Mucosa of descending colon (tissue), 3 donors: Measurements from ENCODE around the gene CST9L. TPM values are rescaled to one million over a fixed set of nuclear protein-coding genes. Genes with fewer than 3 reads are reported as not detected.

Source experiments
- ATAC-seq: fragments of 200-7000 bp; cut with Tn5 transposase; one replicate; pipeline ENCODE4 v1.9.1; 2020; ENCODE audit warnings: mild to moderate bottlenecking, moderate library complexity
- DNase-seq, 3 donors: peaks; one replicate each; pipeline ENCODE4 v3.0.0-alpha.2; 2020
- H3K36me3 ChIP-seq: fragments of 200-600 bp; one replicate; pipeline ENCODE4 v1.8.0; 2021; ENCODE audit warnings: low read depth, mild to moderate bottlenecking
- H3K4me1 ChIP-seq: fragments of 200-600 bp; one replicate; pipeline ENCODE4 v1.8.0; 2021; ENCODE audit warnings: low read depth, mild to moderate bottlenecking
- H3K4me3 ChIP-seq: fragments of 200-600 bp; one replicate; pipeline ENCODE4 v1.8.0; 2021; ENCODE audit warnings: mild to moderate bottlenecking
- H3K9me3 ChIP-seq: fragments of 200-600 bp; one replicate; pipeline ENCODE4 v1.8.0; 2021; ENCODE audit warnings: mild to moderate bottlenecking
- CTCF ChIP-seq: fragments of 200-600 bp; IDR thresholded peaks from one replicate; pipeline ENCODE4 v1.8.0; 2022; ENCODE audit warnings: antibody characterized with exemption, mild to moderate bottlenecking
- intact Hi-C, 2 donors: fragments of 100-400 bp; cut with DNase I in 1 of 2; cut with micrococcal nuclease in 1 of 2; formaldehyde crosslinking; loops; one replicate each; pipeline versions ENCODE4 v1.11.0 to v1.11.1; 2022; cut with DNase I, micrococcal nuclease
- total RNA-seq, 3 donors: library from RNA; stranded (reverse); fragmentation: NEBNext Ultra II Directional in 2 of 3; extraction: Animal tissue kit (Norgen Biotek cat#: 25700) in 2 of 3; gene quantifications; one replicate each; pipeline versions ENCODE4 v1.2.1 to v1.2.4, GENCODE V29; 2021 to 2023
- donor health status: DM: no; HTN: no; CAD: no; lungs with moderate emphysema.
- donor health status: DM: no; HTN: no; CAD: no.
- donor health status: DM: no; HTN: yes; CAD: no.

The CST9L gene
- total RNA-seq, 3 donors from 2014 or later: not detected

GRCh38 chr20:23596579-23597250 lies 28.4 kb upstream of the CST9L start:
- TF ChIP-seq CTCF: no peak
- no peaks in the 10 kb centered on the region for H3K4me1 ChIP-seq
- ATAC-seq: no peak
- intact Hi-C loops: no loop called here
- DNase-seq: no peak
- no peak overlapping the region for H3K4me3 ChIP-seq
- H3K36me3 ChIP-seq: no peaks in the 10 kb centered on the region
- H3K9me3 ChIP-seq: no peaks in the 10 kb centered on the region

- DNase-seq (no peak), ATAC-seq (no peak)
- Histone ChIP-seq H3K9me3 (no peaks in the 10 kb centered on the region), H3K4me3 (no peak overlapping the region), H3K4me1 (no peaks in the 10 kb centered on the region), H3K36me3 (no peaks in the 10 kb centered on the region)
- TF ChIP-seq CTCF: no peak
- intact Hi-C loops: no loop called here
These were observed 27.7 kb upstream of the CST9L start for GRCh38 chr20:23595941-23596340.

- intact Hi-C loops: no loop called here
- Histone ChIP-seq H3K4me1 (no peaks in the 10 kb centered on the region), H3K36me3 (no peaks in the 10 kb centered on the region), H3K4me3 (no peak overlapping the region), H3K9me3 (no peaks in the 10 kb centered on the region)
- no peak for TF ChIP-seq CTCF
- DNase-seq (no peak), ATAC-seq (no peak)
These were observed 20.4 kb upstream of the CST9L start for GRCh38 chr20:23588434-23589403.

- Histone ChIP-seq H3K36me3 (no peaks in the 10 kb centered on the region), H3K9me3 (no peaks in the 10 kb centered on the region), H3K4me3 (no peak overlapping the region), H3K4me1 (no peaks in the 10 kb centered on the region)
- intact Hi-C loops: no loop called here
- no peak for TF ChIP-seq CTCF
- ATAC-seq (no peak), DNase-seq (no peak)
These were observed 19.3 kb upstream of the CST9L start for GRCh38 chr20:23587631-23588030.

GRCh38 chr20:23586735-23587525 lies 18.6 kb upstream of the CST9L start:
- Histone ChIP-seq H3K4me3 (no peak overlapping the region), H3K9me3 (no peaks in the 10 kb centered on the region), H3K4me1 (no peaks in the 10 kb centered on the region), H3K36me3 (no peaks in the 10 kb centered on the region)
- DNase-seq (no peak), ATAC-seq (no peak)
- intact Hi-C loops: no loop called here
- no peak for TF ChIP-seq CTCF
